ENCODE results near the gene TNRC6A. TPM values are rescaled to one million over a fixed set of nuclear protein-coding genes. Genes with fewer than 3 reads are reported as not detected.
A peak's percentile ranks its signal among the peaks of the same experiment; 100 is the strongest.
"Not testable (repeated sequence)": the region's sequence is repeated elsewhere in the genome, so short reads cannot be mapped to it uniquely, and the experiment has no call there.

The TNRC6A gene
- total RNA-seq, 2 donors from 2014 or later: 81.5 to 84.7 TPM

GRCh38 chr16:24699151-24699723, 30.2 kb upstream of the TNRC6A start:
- Mint-ChIP-seq H3K4me3 (no peak overlapping the region), H3K36me3 (ENCODE audit: low read depth) (no peaks in the 10 kb centered on the region), H3K27me3 (ENCODE audit: insufficient read depth) (no peaks in the 10 kb centered on the region), H3K4me1 (no peaks in the 10 kb centered on the region), H3K27ac (no peak overlapping the region), H3K9me3 (peaks cover 9% of the 10 kb centered on the region)
- 89 to 94% methylated on average over 3 to 7 of the region's 7 CpGs for WGBS, 2 experiments (ENCODE audit: insufficient coverage in 1 of 2, insufficient read length in 1 of 2)
- Histone ChIP-seq H3K9me3 (ENCODE audit: control insufficient read depth, low read length) (no peaks in the 10 kb centered on the region), H3K27me3 (ENCODE audit: control insufficient read depth, insufficient read depth, low read length, poor library complexity, severe bottlenecking) (no peaks in the 10 kb centered on the region), H3K4me3 (ENCODE audit: low read length) (no peak overlapping the region), H3K4me1 (ENCODE audit: control insufficient read depth, insufficient read depth, low read length) (no peaks in the 10 kb centered on the region), H3K27ac (ENCODE audit: low read depth, low read length) (no peak overlapping the region), H3K9ac (ENCODE audit: extremely low read depth, low read length, poor library complexity, severe bottlenecking) (no peak overlapping the region), H3K36me3 (ENCODE audit: control insufficient read depth, insufficient read depth, low read length) (no peaks in the 10 kb centered on the region)
- no peak for TF ChIP-seq CTCF (conservative IDR thresholded peaks at IDR 0.05)
- no peak for DNase-seq

- H3K9ac ChIP-seq (ENCODE audit: extremely low read depth, low read length, poor library complexity, severe bottlenecking): no peak overlapping the region
- Mint-ChIP-seq H3K4me1 (no peaks in the 10 kb centered on the region), H3K4me3 (no peak overlapping the region), H3K27ac (peak overlapping the region; percentile 44), H3K27me3 (ENCODE audit: insufficient read depth) (no peaks in the 10 kb centered on the region), H3K36me3 (ENCODE audit: low read depth) (no peaks in the 10 kb centered on the region), H3K9me3 (peaks cover 9% of the 10 kb centered on the region)
- no peaks in the 10 kb centered on the region for H3K36me3 ChIP-seq (ENCODE audit: control insufficient read depth, insufficient read depth, low read length)
- H3K4me3 ChIP-seq (ENCODE audit: low read length): no peak overlapping the region
- H3K27ac ChIP-seq (ENCODE audit: low read depth, low read length): no peak overlapping the region
- no peaks in the 10 kb centered on the region for H3K9me3 ChIP-seq (ENCODE audit: control insufficient read depth, low read length)
- WGBS, 2 experiments (ENCODE audit: insufficient coverage in 1 of 2, insufficient read length in 1 of 2): 70 to 78% methylated on average over 10 to 11 of the region's 11 CpGs
- peak; percentile 80 for DNase-seq
- H3K27me3 ChIP-seq (ENCODE audit: control insufficient read depth, insufficient read depth, low read length, poor library complexity, severe bottlenecking): no peaks in the 10 kb centered on the region
- peak; percentile 52 for TF ChIP-seq CTCF (conservative IDR thresholded peaks at IDR 0.05)
- no peaks in the 10 kb centered on the region for H3K4me1 ChIP-seq (ENCODE audit: control insufficient read depth, insufficient read depth, low read length)
Observed at GRCh38 chr16:24700549-24701392, 28.7 kb upstream of the TNRC6A start.

GRCh38 chr16:24701521-24701951, 27.9 kb upstream of the TNRC6A start:
- Mint-ChIP-seq H3K27ac (no peak overlapping the region), H3K9me3 (peaks cover 6% of the 10 kb centered on the region), H3K27me3 (ENCODE audit: insufficient read depth) (no peaks in the 10 kb centered on the region), H3K4me1 (no peaks in the 10 kb centered on the region), H3K36me3 (ENCODE audit: low read depth) (no peaks in the 10 kb centered on the region), H3K4me3 (no peak overlapping the region)
- H3K9me3 ChIP-seq (ENCODE audit: control insufficient read depth, low read length): no peaks in the 10 kb centered on the region
- no peak overlapping the region for H3K4me3 ChIP-seq (ENCODE audit: low read length)
- H3K27me3 ChIP-seq (ENCODE audit: control insufficient read depth, insufficient read depth, low read length, poor library complexity, severe bottlenecking): no peaks in the 10 kb centered on the region
- no peak for TF ChIP-seq CTCF (conservative IDR thresholded peaks at IDR 0.05)
- no peak overlapping the region for H3K27ac ChIP-seq (ENCODE audit: low read depth, low read length)
- no peaks in the 10 kb centered on the region for H3K36me3 ChIP-seq (ENCODE audit: control insufficient read depth, insufficient read depth, low read length)
- WGBS, 2 experiments (ENCODE audit: insufficient coverage in 1 of 2, insufficient read length in 1 of 2): 86 to 100% methylated on average over 3 to 5 of the region's 5 CpGs
- H3K4me1 ChIP-seq (ENCODE audit: control insufficient read depth, insufficient read depth, low read length): no peaks in the 10 kb centered on the region
- H3K9ac ChIP-seq (ENCODE audit: extremely low read depth, low read length, poor library complexity, severe bottlenecking): no peak overlapping the region
- DNase-seq: no peak

- 83 to 96% methylated on average over 3 to 6 of the region's 7 CpGs for WGBS, 2 experiments (ENCODE audit: insufficient coverage in 1 of 2, insufficient read length in 1 of 2)
- DNase-seq; H3K4me1 ChIP-seq (ENCODE audit: control insufficient read depth, insufficient read depth, low read length); H3K36me3 ChIP-seq (ENCODE audit: control insufficient read depth, insufficient read depth, low read length); H3K27ac Mint-ChIP-seq; H3K4me1 Mint-ChIP-seq; H3K9ac ChIP-seq (ENCODE audit: extremely low read depth, low read length, poor library complexity, severe bottlenecking); H3K9me3 ChIP-seq (ENCODE audit: control insufficient read depth, low read length); H3K4me3 ChIP-seq (ENCODE audit: low read length); H3K27me3 ChIP-seq (ENCODE audit: control insufficient read depth, insufficient read depth, low read length, poor library complexity, severe bottlenecking); H3K27ac ChIP-seq (ENCODE audit: low read depth, low read length); H3K36me3 Mint-ChIP-seq (ENCODE audit: low read depth); H3K4me3 Mint-ChIP-seq; H3K9me3 Mint-ChIP-seq; H3K27me3 Mint-ChIP-seq (ENCODE audit: insufficient read depth): not testable (repeated sequence)
Observed at GRCh38 chr16:24707760-24708159, 21.7 kb upstream of the TNRC6A start.

Measured in endodermal cell (in vitro differentiated cells).